Muscle of back (tissue), 11 donors: Measurements from ENCODE around the gene CLK1. TPM values are rescaled to one million over a fixed set of nuclear protein-coding genes. Genes with fewer than 3 reads are reported as not detected.

Source experiments
- DNase-seq, 3 donors: peaks; one replicate each; pipeline versions ENCODE4 v3.0.0 to v3.0.0-alpha.2; 2013
- polyA plus RNA-seq, 10 donors: library from polyadenylated mRNA; unstranded; fragments of 120-200 nt; gene quantifications; one replicate each; pipeline ENCODE4 v1.2.1, GENCODE V29; 2013; ENCODE audit not compliant: insufficient read length in 10 of 10

Gene CLK1
- polyA plus RNA-seq, 10 donors: 96.3 to 229 (median 144) TPM

DNA sequence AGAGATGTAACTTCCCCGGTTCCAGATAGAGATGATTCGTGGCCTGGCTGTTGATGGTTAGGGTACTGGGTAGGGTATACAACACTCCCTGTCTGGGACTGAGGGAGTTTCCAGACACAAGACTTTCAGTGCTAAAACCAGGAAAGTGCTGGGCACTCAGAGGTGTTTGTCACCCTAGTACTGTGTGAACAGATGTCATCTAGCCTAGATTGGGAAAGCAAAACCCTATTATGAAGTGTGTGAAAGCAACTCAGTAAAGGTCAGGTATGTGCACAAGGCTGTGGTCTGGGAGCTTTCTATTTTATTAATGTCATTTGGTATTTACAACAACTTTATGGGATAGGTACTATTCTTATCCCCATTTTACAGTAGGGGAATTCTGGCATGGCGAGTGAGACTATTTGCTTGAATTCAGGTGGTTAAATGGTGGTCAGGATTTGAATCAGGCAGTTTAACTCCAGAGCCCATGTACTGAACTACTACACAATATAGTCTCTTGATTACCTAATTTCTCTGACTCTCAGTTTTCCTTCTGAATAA is 50.1 kb downstream of the CLK1 start:
- DNase-seq: no peak

DNA sequence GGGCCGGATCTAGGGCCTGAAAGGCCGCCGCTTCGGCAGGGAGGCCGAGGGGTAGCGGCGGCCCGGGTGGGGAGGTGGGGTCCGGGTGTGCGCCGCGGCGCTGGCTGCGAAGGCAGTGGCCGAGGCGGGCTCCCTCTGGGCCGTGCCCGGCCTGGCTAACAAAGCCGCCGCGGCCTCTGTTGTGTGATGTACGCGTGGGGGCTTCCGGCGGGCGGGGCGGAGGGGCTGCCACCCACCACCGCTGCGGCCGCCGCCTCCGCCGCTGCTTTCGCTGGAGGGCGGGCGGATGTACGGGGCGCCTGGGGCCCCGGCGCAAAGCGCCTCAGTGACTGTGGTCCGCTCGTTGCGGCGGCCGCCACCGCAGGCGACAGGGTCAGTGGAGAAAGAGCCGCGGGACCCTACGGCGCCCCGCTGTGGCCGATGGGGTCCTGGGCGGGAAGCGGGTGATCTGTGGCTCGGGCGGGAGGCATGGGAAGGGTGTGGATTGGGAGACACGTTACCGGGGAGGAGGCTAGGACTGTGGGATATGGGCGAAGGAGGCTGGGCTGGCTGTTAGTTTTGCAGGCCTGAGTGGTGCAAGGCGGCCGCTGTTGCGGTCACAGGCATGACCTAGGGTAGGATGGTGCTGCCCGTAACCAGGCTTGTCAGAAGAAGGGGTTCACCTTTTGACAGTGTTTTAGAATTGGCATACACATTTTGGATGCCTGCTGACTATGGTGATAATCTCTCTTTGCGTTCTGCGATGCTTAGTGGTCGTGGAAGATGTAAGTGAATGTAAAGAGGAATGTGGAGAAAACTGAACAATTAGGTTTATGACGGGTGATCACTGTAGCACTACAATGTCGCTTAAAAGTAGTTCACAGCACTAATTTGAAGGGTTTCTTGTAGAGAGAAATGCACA is 52.1 kb downstream of the CLK1 start:
- peak; percentile 47 to 89 (median 70) for DNase-seq

DNA sequence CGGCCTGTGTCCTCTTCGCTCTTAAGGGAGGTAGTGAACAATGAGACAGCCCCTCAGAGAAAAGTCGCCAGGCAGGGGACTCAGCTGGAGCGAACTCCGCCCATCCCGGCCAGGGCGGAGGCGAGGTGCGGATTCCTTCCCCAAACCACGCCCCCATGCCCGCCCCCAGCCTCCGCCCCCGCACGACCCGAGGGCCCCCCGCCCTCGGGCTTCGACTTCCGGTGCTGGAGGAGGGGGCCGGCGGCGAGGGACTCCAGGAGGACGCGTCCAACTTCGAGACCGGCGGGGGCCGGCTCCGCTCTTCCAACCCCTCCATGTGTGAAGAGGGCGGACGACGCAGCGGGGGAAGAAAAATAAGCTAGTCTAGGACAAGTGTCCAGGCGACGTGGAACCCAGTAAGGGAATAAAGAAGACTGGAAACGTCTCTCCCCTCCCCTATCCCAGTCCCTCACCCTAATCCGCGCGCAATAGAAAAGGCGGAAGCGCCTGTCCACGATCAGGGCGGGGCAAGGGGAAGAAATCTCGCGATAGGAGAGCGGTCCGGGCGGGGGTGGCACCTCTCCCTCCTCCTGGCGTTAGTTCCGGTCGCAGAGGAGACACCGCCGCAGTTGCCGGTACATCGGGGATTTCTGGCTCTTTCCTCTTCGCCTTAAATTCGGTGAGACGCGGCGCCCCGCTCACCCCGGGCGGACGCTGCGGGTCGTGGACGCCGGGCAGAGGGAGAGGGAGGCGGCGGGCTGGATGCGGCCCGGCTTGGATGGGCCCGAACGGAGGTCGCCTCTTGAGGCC is 52.9 kb downstream of the CLK1 start, which contains the start of gene BZW1:
TSS of gene BZW1 (plus strand) at position 578 of the 789 bp plus-strand sequence. CDS start 1,308 bp downstream, outside the sequence.
- DNase-seq: peak; percentile 97 to 99 (median 98)

DNA sequence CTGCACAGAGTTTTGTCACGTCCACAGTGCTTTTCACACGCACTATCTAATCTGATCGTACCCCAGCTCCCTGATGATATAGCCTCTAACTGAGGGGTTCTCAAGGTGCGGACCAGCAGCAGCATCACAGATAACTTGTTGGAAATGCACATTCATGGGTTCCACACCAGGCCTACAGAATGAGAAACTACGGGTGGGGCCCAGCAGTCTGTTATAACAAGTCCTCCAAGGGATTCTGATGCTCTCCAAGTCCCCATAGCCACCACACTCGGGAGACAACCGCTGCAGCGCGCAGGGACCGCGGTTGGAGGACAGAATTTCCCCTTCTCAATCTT is 53.5 kb downstream of the CLK1 start:
- no peak for DNase-seq

DNA sequence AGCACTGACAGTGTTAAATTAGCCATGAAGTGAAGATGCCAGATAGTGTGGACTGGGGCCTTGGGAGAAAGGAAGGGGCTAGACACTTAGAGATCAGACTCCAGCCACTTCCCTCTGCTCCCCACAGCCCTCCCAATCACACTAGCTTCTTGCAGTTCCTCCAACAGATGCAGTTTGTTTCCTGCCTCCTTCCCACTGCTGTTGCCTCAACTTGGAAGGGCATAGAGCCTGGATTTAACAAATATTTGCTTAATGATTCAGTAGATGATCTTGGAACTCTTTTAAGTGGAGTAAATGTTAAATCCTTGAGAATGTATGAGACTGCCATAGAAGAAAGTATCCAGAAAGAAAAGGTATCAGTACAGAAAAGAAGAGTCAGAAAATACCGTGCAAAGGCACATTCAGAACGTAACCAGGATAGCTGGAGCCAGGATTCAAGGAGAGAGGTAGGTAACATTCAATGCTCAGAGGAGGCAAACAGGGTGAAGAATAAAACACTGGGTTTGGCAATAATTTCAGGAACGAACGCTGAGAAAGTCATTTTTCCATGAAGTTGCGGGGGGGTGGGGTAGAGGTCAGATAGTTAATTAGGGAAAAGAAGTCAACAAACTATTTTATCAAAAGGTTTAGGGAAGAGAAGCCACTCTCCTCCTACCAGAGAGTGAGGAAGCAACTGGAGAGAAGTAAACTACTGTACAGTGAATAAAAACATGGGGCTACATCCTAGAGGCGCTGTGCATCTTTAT is 54.0 kb downstream of the CLK1 start:
- DNase-seq: peak in 2 of 3 donors; percentile 29 to 43

DNA sequence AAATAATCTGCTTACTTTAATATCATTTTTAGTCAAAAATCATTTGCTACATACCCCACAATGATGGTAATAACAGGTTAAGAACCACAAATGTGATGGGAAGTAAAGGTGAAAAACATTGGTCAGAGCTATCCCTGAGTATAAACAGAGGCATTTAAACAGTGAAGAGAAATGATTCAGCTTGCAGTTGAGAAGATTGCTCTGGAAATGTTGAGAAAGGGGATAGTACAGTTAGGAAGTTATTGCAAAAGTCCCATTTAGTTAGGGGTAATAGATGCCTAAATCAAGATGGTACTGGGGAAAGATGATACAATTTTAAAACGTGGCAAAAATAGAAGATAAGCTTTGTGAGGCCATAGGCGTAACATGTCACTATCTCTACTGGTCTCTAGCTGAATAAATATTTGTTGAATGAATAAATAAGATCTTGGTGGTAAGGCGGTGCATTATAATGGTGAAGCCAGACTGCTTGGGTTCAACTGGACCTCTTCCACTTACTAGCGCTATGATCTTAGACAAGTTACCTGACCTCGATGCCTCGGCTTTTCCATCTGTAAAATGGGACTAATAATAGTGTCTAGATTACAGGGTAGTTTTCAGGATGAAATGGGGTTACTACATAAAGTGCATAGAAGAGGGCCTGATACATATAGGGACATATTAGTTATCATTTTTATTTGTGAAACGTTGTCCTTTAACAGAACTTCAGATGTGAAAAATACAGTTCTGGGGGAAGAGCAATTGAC is 54.8 kb downstream of the CLK1 start:
- no peak for DNase-seq

Other genes with a start within 250 kb of the CLK1 start
- gene BZW1, start 52.7 kb downstream of the CLK1 start, polyA plus RNA-seq: 100 to 1,000 TPM; 118 to 163 (median 129) TPM
- 10 to 100 TPM; 20.6 to 74.9 (median 46.4) TPM for gene PPIL3, start 24.4 kb upstream of the CLK1 start, polyA plus RNA-seq
- gene NIF3L1, start 24.7 kb upstream of the CLK1 start, polyA plus RNA-seq: 10 to 100 TPM; 17.9 to 23.0 (median 21.0) TPM
- gene ORC2, start 99.0 kb upstream of the CLK1 start, polyA plus RNA-seq: 10 to 100 TPM; 12.5 to 24.3 (median 16.7) TPM
- 10 to 100 TPM in 4 of 10 donors, 1 to 10 TPM in 6; 5.2 to 10.7 (median 7.8) TPM for gene HYCC2, start 207.0 kb upstream of the CLK1 start, polyA plus RNA-seq
- gene NDUFB3, start 207.3 kb upstream of the CLK1 start, polyA plus RNA-seq: 100 to 1,000 TPM in 4 of 10 donors, 10 to 100 TPM in 6; 85.7 to 108 (median 97.9) TPM